K562 (cell line): ENCODE results near the gene TNFSF13. TPM values are rescaled to one million over a fixed set of nuclear protein-coding genes. Genes with fewer than 3 reads are reported as not detected.

Experiments used
- CREB3 ChIP-seq: fragments of 450-650 bp; conservative IDR thresholded peaks from 2 replicates; pipeline ENCODE4 v1.6.1; 2016; ENCODE audit warnings: missing genetic modification characterization, low read depth, mild to moderate bottlenecking, missing compliant biosample characterization, moderate library complexity
- E2F8 ChIP-seq: fragments of 450-650 bp; IDR thresholded peaks from 2 replicates; pipeline ENCODE4 v1.7.1; 2018; ENCODE audit warnings: mild to moderate bottlenecking, low read depth; ENCODE audit not compliant: partially characterized antibody
- FOXA1 ChIP-seq: fragments of 450-650 bp; IDR thresholded peaks from 2 replicates; pipeline ENCODE4 v1.6.1; 2016; ENCODE audit warnings: mild to moderate bottlenecking, borderline replicate concordance
- HDAC8 ChIP-seq: fragments of 450-650 bp; IDR thresholded peaks from 2 replicates; pipeline ENCODE4 v1.6.1; 2016; ENCODE audit warnings: mild to moderate bottlenecking, missing genetic modification characterization, moderate library complexity, missing compliant biosample characterization
- HSF4 ChIP-seq: fragments of 250-450 bp; sonication (Bioruptor Pico); IDR thresholded peaks from 2 replicates; pipeline ENCODE4 v2.1.2; 2022; ENCODE audit warnings: mild to moderate bottlenecking, moderate library complexity, borderline replicate concordance
- MCM2 ChIP-seq: fragments of 450-650 bp; IDR thresholded peaks from 2 replicates; pipeline ENCODE4 v1.6.1; 2017; ENCODE audit warnings: low read depth, mild to moderate bottlenecking
- MTA2 ChIP-seq: fragments of 450-650 bp; IDR thresholded peaks from 2 replicates; pipeline ENCODE4 v1.6.1; 2016; ENCODE audit warnings: low read depth
- NELFE ChIP-seq: IDR thresholded peaks from 2 replicates; pipeline ENCODE4 v1.6.1; 2011; ENCODE audit warnings: mild to moderate bottlenecking; ENCODE audit not compliant: insufficient read depth, insufficient read length
- SIN3B ChIP-seq: fragments of 450-650 bp; IDR thresholded peaks from 2 replicates; pipeline ENCODE4 v1.6.1; 2017; ENCODE audit warnings: low read depth, mild to moderate bottlenecking, moderate library complexity
- SMAD1 ChIP-seq: fragments of 150-350 bp; IDR thresholded peaks from 2 replicates; pipeline ENCODE4 v1.6.1; 2014; ENCODE audit warnings: low read length, low read depth; ENCODE audit not compliant: partially characterized antibody
- THAP12 ChIP-seq: fragments of 250-450 bp; sonication (Bioruptor Pico); IDR thresholded peaks from 2 replicates; pipeline ENCODE4 v1.9.0; 2021; ENCODE audit warnings: mild to moderate bottlenecking, inconsistent platforms
- ZC3H4 ChIP-seq: sonication (generic); formaldehyde crosslinking; IDR thresholded peaks from 2 replicates; pipeline ENCODE4 v1.9.0; 2021; ENCODE audit warnings: missing genetic modification reagents, borderline replicate concordance
- polyA plus RNA-seq, 8 experiments: library from polyadenylated mRNA; depleted of rRNA in 4 of 8; stranded (reverse) in 5 of 8; unstranded in 3 of 8; fragments of >200 nt; fragmentation: Nextera tagmentation in 2 of 8; fragmentation: Illumina TruSeq in 1 of 8; extraction: Ambion mirVana in 2 of 8; extraction: Trizol in 1 of 8; gene quantifications; 2 replicates each; pipeline versions ENCODE4 v1.2.1 to v1.2.3, GENCODE V29; 2011 to 2014; ENCODE audit warnings: inconsistent platforms in 1 of 8, missing spikeins in 1 of 8
- total RNA-seq, 7 experiments: library from RNA; depleted of rRNA in 6 of 7; stranded (reverse); fragments of >200 nt in 6 of 7; fragmentation: Illumina TruSeq in 2 of 7; extraction: Trizol in 2 of 7; gene quantifications; 2 replicates each; pipeline versions ENCODE4 v1.2.1 to v1.2.3, GENCODE V29; 2011 to 2021; ENCODE audit warnings: low replicate concordance in 1 of 7
- TF ChIP-seq, protein P1 (sequence below): fragments of 450-650 bp; IDR thresholded peaks from 2 replicates; pipeline ENCODE4 v1.6.1; 2016; ENCODE audit warnings: antibody characterized with exemption
- TF ChIP-seq, protein P2 (sequence below): sonication (generic); formaldehyde crosslinking; IDR thresholded peaks from 2 replicates; pipeline ENCODE4 v1.8.0; 2022; ENCODE audit warnings: mild to moderate bottlenecking, missing genetic modification reagents

Gene TNFSF13
- total and polyA plus RNA-seq, 9 of the 15 experiments (the other 6 are each of a cell fraction or from before 2014, with no cell fraction given) = 0.04 to 0.51 (median 0.19) TPM; not detected in 1

- no peak for TF ChIP-seq CREB3 (tag)
- no peak for TF ChIP-seq THAP12 (CRISPR knock-in tag)
- no peak for TF ChIP-seq NELFE
- no peak for TF ChIP-seq HDAC8 (tag)
- TF ChIP-seq HSF4 (CRISPR knock-in tag) = no peak
- no peak for TF ChIP-seq MCM2
- no peak for TF ChIP-seq SIN3B
- TF ChIP-seq, protein P1, sequence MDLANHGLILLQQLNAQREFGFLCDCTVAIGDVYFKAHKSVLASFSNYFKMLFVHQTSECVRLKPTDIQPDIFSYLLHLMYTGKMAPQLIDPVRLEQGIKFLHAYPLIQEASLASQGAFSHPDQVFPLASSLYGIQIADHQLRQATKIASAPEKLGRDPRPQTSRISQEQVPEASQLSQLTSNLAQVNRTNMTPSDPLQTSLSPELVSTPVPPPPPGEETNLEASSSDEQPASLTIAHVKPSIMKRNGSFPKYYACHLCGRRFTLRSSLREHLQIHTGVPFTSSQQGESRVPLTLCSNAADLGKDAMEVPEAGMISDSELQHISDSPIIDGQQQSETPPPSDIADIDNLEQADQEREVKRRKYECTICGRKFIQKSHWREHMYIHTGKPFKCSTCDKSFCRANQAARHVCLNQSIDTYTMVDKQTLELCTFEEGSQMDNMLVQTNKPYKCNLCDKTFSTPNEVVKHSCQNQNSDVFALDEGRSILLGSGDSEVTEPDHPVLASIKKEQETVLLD = no peak
- TF ChIP-seq ZC3H4 (CRISPR knock-in tag) = no peak
- TF ChIP-seq MTA2 = no peak
- TF ChIP-seq SMAD1 = peak; percentile 57
- TF ChIP-seq, protein P2, sequence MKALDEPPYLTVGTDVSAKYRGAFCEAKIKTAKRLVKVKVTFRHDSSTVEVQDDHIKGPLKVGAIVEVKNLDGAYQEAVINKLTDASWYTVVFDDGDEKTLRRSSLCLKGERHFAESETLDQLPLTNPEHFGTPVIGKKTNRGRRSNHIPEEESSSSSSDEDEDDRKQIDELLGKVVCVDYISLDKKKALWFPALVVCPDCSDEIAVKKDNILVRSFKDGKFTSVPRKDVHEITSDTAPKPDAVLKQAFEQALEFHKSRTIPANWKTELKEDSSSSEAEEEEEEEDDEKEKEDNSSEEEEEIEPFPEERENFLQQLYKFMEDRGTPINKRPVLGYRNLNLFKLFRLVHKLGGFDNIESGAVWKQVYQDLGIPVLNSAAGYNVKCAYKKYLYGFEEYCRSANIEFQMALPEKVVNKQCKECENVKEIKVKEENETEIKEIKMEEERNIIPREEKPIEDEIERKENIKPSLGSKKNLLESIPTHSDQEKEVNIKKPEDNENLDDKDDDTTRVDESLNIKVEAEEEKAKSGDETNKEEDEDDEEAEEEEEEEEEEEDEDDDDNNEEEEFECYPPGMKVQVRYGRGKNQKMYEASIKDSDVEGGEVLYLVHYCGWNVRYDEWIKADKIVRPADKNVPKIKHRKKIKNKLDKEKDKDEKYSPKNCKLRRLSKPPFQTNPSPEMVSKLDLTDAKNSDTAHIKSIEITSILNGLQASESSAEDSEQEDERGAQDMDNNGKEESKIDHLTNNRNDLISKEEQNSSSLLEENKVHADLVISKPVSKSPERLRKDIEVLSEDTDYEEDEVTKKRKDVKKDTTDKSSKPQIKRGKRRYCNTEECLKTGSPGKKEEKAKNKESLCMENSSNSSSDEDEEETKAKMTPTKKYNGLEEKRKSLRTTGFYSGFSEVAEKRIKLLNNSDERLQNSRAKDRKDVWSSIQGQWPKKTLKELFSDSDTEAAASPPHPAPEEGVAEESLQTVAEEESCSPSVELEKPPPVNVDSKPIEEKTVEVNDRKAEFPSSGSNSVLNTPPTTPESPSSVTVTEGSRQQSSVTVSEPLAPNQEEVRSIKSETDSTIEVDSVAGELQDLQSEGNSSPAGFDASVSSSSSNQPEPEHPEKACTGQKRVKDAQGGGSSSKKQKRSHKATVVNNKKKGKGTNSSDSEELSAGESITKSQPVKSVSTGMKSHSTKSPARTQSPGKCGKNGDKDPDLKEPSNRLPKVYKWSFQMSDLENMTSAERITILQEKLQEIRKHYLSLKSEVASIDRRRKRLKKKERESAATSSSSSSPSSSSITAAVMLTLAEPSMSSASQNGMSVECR = no peak
- peak; percentile 82 for TF ChIP-seq E2F8
- no peak for TF ChIP-seq FOXA1
These were observed 20.7 kb downstream of the TNFSF13 start, which contains the start of gene CD68 (continued) for GRCh38 chr17:7579001-7579833.
